ENCODE results near the gene B4GALT2. TPM values are rescaled to one million over a fixed set of nuclear protein-coding genes. Genes with fewer than 3 reads are reported as not detected.

The B4GALT2 gene
- total and polyA plus RNA-seq, 2 donors (not counting 3 experiments of a cell fraction or from before 2014, with no cell fraction given), result 80.0 to 103 TPM

- ChIA-PET POLR2A (no interaction called here), CTCF (interaction anchor here (6.9 kb wide), 1 partner anchor 185 kb away, joined by 69 read pairs; no protein-coding TSS in a partner anchor)
- Histone ChIP-seq H3K9me1 (replicated peaks; ENCODE audit: control insufficient read depth, extremely low read depth, insufficient read depth, low read length) (no peaks in the 10 kb centered on the region), H3K79me2 (ENCODE audit: control insufficient read depth, insufficient read depth, low read length) (peaks cover 5% of the 10 kb centered on the region), H3K9ac (replicated peaks; ENCODE audit: extremely low read depth, insufficient read depth, low read length) (no peak overlapping the region), H3K27me3 (ENCODE audit: control insufficient read depth in 2 of 2, insufficient read depth in 2 of 2, low read length in 2 of 2) (no peaks in the 10 kb centered on the region), H3K27ac (ENCODE audit: insufficient read depth, low read depth, low read length) (no peak overlapping the region), H3K4me1 (ENCODE audit: control insufficient read depth, extremely low read depth, insufficient read depth, low read length) (peaks cover 20% of the 10 kb centered on the region), H3K4me3 (replicated peaks in 1 of 3; ENCODE audit: insufficient read depth in 1 of 3, low read depth in 1 of 3, low read length in 3 of 3) (no peak overlapping the region), H3K36me3 (ENCODE audit: control insufficient read depth in 2 of 2, extremely low read depth in 1 of 2, insufficient read depth in 2 of 2, low read length in 2 of 2) (peaks cover 0 to 4% of the 10 kb centered on the region in 2 experiments), H2AFZ (ENCODE audit: low read depth, low read length) (no peak overlapping the region), H4K20me1 (replicated peaks; ENCODE audit: control insufficient read depth, extremely low read depth, insufficient read depth, low read length) (no peaks in the 10 kb centered on the region), H3K9me3 (replicated peaks; ENCODE audit: control insufficient read depth, insufficient read depth, low read length) (no peaks in the 10 kb centered on the region), H3K4me2 (ENCODE audit: insufficient read depth, low read length) (no peak overlapping the region)
- no peak for DNase-seq (ENCODE audit: low read depth, low spot score)
- dilution Hi-C loops (cut with MboI; ENCODE audit: extremely low pct_ligation_motif_present, low sequenced_read_pairs) (loop anchor here (25.0 kb wide), 1 partner anchor 187 kb away; no protein-coding TSS in a partner anchor), intact Hi-C loops (cut with micrococcal nuclease) (loop anchor here (5.0 kb wide), 1 partner anchor 98 kb away; no protein-coding TSS in a partner anchor)
- TF ChIP-seq GATA2 (IDR thresholded peaks at IDR 0.05; ENCODE audit: insufficient read depth, insufficient read length, low read depth, low read length), result no peak
- no peak for TF ChIP-seq POLR2A (IDR thresholded peaks at IDR 0.05; ENCODE audit: low read depth, low read length)
- TF ChIP-seq FOS (IDR thresholded peaks at IDR 0.05; ENCODE audit: borderline replicate concordance, insufficient read depth, low read length), result no peak
- TF ChIP-seq EZH2 (IDR thresholded peaks at IDR 0.05; ENCODE audit: borderline replicate concordance, low read depth, low read length, severe bottlenecking), result no peak
- no peak for TF ChIP-seq POLR2AphosphoS5 (IDR thresholded peaks at IDR 0.05; ENCODE audit: insufficient read depth, low read depth, low read length)
- no peak for TF ChIP-seq CTCF (IDR thresholded peaks at IDR 0.05; ENCODE audit: extremely low read depth in 1 of 2, insufficient read depth in 1 of 2, low read depth in 1 of 2, low read length in 2 of 2)
- TF ChIP-seq MYC (IDR thresholded peaks at IDR 0.05; ENCODE audit: low read depth, low read length), result no peak
- TF ChIP-seq MAX (IDR thresholded peaks at IDR 0.05; ENCODE audit: insufficient read depth, insufficient read length), result no peak
- no peak for TF ChIP-seq JUN (IDR thresholded peaks at IDR 0.05; ENCODE audit: borderline replicate concordance, insufficient read depth, insufficient read length, low read depth)
- BruUV-seq (replicated peaks), result no TSS peak
- no peak for FAIRE-seq
Observed at GRCh38 chr1:43949678-43950077, 29.3 kb upstream of the B4GALT2 start.

Data from endothelial cell of umbilical vein (primary cell).